GM10248 (cell line): ENCODE measurements around the gene EMP1.

Experiments used
- CTCF ChIA-PET: fragments of 300-600 bp; sonication (Branson Sonifier 250); formaldehyde crosslinking; extraction: SDS; loops from one replicate; lab custom pipeline; 2021; ENCODE audit warnings: antibody characterized with exemption; lab: Yijun Ruan, JAX
- POLR2A ChIA-PET: fragments of 350-650 bp; sonication (Branson Sonifier 250); formaldehyde crosslinking; extraction: SDS; loops from one replicate; lab custom pipeline; 2020; ENCODE audit warnings: antibody characterized with exemption; lab: Yijun Ruan, JAX
- DNase-seq: peaks from one replicate; pipeline ENCODE4 v3.0.0; 2012; ENCODE audit errors: extremely low spot score
- TF ChIP-seq, protein P1 (sequence below): IDR thresholded peaks from 2 replicates; pipeline ENCODE4 v1.5.1; 2012; ENCODE audit warnings: mild to moderate bottlenecking, low read depth; ENCODE audit errors: extremely low read depth, missing control alignments, control extremely low read depth

EMP1 gene

DNA sequence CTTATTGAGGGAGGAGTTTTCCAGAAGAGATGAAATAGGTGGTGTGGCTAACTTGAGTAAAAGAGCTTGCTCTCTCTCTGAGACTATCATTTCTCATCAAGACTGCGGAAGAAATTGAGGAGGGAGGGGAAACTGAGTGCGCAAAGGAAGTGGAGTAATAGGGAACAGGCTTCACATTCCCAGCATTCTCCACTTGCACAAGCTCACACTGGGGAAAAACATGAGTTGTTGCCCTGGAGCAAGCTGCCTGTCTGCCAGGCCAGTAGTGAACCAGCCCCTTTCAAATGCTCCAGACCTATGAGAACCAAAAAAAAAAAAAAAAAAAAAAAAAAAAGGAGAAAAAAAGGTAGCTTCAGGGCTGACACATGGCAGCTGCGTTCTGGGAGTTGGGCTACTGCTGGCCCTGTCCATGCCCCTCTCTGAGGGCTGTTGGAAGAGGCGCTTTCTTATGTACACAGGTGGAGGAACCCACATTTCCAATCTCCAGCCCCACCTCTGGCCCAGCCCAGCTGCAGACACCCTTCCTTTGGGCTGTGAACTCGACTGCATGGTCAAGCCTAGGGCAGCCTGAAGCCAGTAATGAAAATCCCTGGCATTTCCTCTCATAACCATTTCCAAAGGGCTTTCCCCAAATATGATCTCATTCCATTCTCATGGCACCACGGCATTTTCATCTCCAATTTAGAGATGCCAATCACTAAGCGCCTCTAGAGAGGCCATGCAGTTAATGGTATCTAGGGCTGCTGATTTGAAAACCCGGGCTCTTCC, 32.5 kb upstream of the EMP1 start:
- TF ChIP-seq, protein P1, sequence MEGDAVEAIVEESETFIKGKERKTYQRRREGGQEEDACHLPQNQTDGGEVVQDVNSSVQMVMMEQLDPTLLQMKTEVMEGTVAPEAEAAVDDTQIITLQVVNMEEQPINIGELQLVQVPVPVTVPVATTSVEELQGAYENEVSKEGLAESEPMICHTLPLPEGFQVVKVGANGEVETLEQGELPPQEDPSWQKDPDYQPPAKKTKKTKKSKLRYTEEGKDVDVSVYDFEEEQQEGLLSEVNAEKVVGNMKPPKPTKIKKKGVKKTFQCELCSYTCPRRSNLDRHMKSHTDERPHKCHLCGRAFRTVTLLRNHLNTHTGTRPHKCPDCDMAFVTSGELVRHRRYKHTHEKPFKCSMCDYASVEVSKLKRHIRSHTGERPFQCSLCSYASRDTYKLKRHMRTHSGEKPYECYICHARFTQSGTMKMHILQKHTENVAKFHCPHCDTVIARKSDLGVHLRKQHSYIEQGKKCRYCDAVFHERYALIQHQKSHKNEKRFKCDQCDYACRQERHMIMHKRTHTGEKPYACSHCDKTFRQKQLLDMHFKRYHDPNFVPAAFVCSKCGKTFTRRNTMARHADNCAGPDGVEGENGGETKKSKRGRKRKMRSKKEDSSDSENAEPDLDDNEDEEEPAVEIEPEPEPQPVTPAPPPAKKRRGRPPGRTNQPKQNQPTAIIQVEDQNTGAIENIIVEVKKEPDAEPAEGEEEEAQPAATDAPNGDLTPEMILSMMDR = no peak
- no peak for DNase-seq
- ChIA-PET POLR2A (interaction anchor here (0.6 kb wide), 1 partner anchor 243 kb away, joined by 3 read pairs; no protein-coding TSS in a partner anchor), CTCF (interaction anchor here (1.5 kb wide), 1 partner anchor 9 kb away, joined by 3 read pairs; no protein-coding TSS in a partner anchor)

GRCh38 chr12:13164921-13165616, 31.5 kb upstream of the EMP1 start:
- CTCF ChIA-PET = interaction anchor here (0.9 kb wide), 1 partner anchor 9 kb away, joined by 4 read pairs; no protein-coding TSS in a partner anchor
- TF ChIP-seq, protein P1 = no peak
- DNase-seq = no peak
- POLR2A ChIA-PET = no interaction called here

DNA sequence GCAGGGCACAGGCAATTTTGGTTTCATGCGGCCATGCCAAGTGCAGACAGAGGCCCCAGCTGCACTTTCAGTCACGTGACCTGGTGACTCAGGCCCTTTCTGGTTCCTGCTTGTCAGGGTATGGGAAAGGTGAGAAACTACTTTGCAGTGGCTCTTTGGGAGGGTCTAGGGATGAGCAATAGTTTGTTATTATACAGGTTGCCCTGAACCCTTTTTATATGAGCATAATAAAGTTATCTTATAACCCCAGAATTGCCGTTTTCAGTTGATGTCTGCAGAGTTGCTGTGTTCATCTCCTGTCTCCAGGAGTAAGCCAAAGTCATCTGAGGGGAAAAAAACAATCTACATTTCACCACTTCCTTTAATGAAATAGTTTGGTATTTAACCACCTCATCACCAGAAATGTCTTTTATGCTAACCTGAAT, 30.9 kb upstream of the EMP1 start:
- no peak for DNase-seq
- TF ChIP-seq, protein P1 = no peak
- ChIA-PET POLR2A (no interaction called here), CTCF (interaction anchor here (0.9 kb wide), 1 partner anchor 9 kb away, joined by 4 read pairs; no protein-coding TSS in a partner anchor)

DNA sequence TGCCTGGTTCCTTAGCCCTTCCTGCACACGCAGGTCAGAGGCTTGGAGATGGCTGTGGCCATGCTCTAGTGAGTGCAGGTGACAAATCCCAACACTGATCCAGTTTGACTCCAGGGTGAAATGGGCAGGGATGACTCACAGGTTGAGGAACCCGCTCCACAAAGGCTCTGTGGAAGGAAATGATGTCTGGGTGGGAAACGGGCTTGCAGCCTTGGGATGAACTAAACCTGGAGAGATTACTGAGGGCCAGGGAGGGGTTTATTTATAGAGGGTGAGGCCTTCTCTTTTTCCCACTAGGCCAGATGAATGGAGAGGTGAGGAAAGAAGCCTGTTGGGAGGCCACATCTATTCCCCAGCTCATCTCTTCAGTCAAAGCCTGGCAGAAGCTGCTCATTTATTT, 29.3 kb upstream of the EMP1 start:
- CTCF ChIA-PET = no interaction called here
- DNase-seq = no peak
- POLR2A ChIA-PET = no interaction called here
- TF ChIP-seq, protein P1 = no peak

DNA sequence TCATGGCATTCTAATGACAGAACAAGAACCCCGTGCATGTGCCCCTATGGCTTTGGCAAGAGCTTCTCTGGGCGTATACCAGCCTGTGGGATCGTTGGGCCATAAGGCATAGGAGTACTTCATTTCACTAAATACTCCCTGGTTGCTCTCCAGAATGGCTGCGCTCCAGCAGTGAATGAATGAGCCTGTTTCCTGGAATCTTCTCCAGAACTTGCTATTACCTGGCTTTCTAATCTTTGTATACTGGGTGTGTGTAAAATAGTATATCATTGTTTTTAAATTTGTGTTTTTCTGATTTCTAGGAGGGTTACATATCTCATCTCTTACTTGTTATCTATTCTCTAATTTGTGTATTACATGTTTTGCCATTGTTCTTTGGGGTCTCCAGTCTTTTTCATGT, 28.6 kb upstream of the EMP1 start:
- ChIA-PET POLR2A (no interaction called here), CTCF (no interaction called here)
- no peak for DNase-seq
- TF ChIP-seq, protein P1 = no peak

GRCh38 chr12:13169272-13169671, 27.3 kb upstream of the EMP1 start:
- no peak for DNase-seq
- TF ChIP-seq, protein P1 = no peak
- ChIA-PET CTCF (no interaction called here), POLR2A (no interaction called here)
